Kidney (tissue), 14 donors: Measurements from ENCODE around the gene HDGFL1. TPM values are rescaled to one million over a fixed set of nuclear protein-coding genes. Genes with fewer than 3 reads are reported as not detected.

Experiments used
- DNase-seq, 5 donors: peaks; one replicate each; pipeline ENCODE4 v3.0.0-alpha.2; 2013 to 2020
- FAIRE-seq: peaks from 2 replicates; lab custom pipeline; 2012; peaks lifted over from hg19 to GRCh38; lab: Jason Lieb, UNC
- H3K27ac ChIP-seq, 2 donors: one replicate each; pipeline ENCODE4 v1.7.0; 2013; ENCODE audit warnings: low read depth in 2 of 2, low read length in 2 of 2, inconsistent platforms in 1 of 2
- H3K27me3 ChIP-seq: one replicate; pipeline ENCODE4 v1.7.1; 2013; ENCODE audit warnings: low read length, inconsistent platforms; ENCODE audit not compliant: control insufficient read depth, insufficient read depth
- H3K36me3 ChIP-seq, 3 donors: one replicate each; pipeline versions ENCODE4 v1.7.0 to v1.7.1; 2013; ENCODE audit warnings: low read length in 3 of 3, control low read depth in 1 of 3, inconsistent platforms in 1 of 3; ENCODE audit not compliant: insufficient read depth in 3 of 3, control insufficient read depth in 2 of 3
- H3K4me1 ChIP-seq, 3 donors: one replicate each; pipeline versions ENCODE4 v1.7.0 to v1.7.1; 2013; ENCODE audit warnings: low read length in 3 of 3, inconsistent platforms in 1 of 3, low read depth in 1 of 3; ENCODE audit not compliant: control insufficient read depth in 2 of 3, insufficient read depth in 2 of 3
- H3K4me3 ChIP-seq, 3 donors: one replicate each; pipeline versions ENCODE4 v1.7.0 to v1.8.1; 2013; ENCODE audit warnings: low read length in 3 of 3, control low read depth in 1 of 3, inconsistent platforms in 1 of 3
- H3K9ac ChIP-seq, 3 donors: one replicate each; pipeline versions ENCODE4 v1.7.0 to v1.7.1; 2013; ENCODE audit warnings: low read length in 3 of 3, control low read depth in 1 of 3, inconsistent platforms in 1 of 3
- H3K9me3 ChIP-seq, 3 donors: one replicate each; pipeline versions ENCODE4 v1.7.0 to v1.7.1; 2013; ENCODE audit warnings: low read length in 3 of 3, control low read depth in 1 of 3, inconsistent platforms in 1 of 3; ENCODE audit not compliant: control insufficient read depth in 2 of 3, insufficient read depth in 1 of 3
- CTCF ChIP-seq: IDR thresholded peaks from 3 replicates; pipeline ENCODE4 v1.5.1; 2012; ENCODE audit warnings: mild to moderate bottlenecking, moderate library complexity, borderline replicate concordance; ENCODE audit not compliant: insufficient read depth; ENCODE audit errors: extremely low read depth
- intact Hi-C: fragments of 100-400 bp; cut with DNase I; formaldehyde crosslinking; loops from one replicate; pipeline ENCODE4 v1.11.1; 2022
- polyA plus RNA-seq: library from polyadenylated mRNA; stranded (reverse); fragments of 350-450 nt; fragmentation: Illumina TruSeq; extraction: RNeasy Lipid Tissue Mini Kit (QIAGEN cat#74804); gene quantifications from one replicate; pipeline ENCODE4 v1.2.3, GENCODE V29; 2014; ENCODE audit warnings: low read depth, low replicate concordance; ENCODE audit not compliant: insufficient read depth
- total RNA-seq: library from RNA; stranded (reverse); fragmentation: NEBNext Ultra II Directional; extraction: Animal tissue kit (Norgen Biotek cat#: 25700); gene quantifications from one replicate; pipeline ENCODE4 v1.2.1, GENCODE V29; 2021
- donor health status: control.
- donor health status: control.
- donor health status: control.
- donor health status: control.
- donor health status: control.
- donor health status: DM: yes; HTN: yes; CAD: no.
- donor health status: Normal renal cell carcinoma (clear cell type).

The HDGFL1 gene
- total and polyA plus RNA-seq, 2 donors from 2014 or later: not detected

DNA sequence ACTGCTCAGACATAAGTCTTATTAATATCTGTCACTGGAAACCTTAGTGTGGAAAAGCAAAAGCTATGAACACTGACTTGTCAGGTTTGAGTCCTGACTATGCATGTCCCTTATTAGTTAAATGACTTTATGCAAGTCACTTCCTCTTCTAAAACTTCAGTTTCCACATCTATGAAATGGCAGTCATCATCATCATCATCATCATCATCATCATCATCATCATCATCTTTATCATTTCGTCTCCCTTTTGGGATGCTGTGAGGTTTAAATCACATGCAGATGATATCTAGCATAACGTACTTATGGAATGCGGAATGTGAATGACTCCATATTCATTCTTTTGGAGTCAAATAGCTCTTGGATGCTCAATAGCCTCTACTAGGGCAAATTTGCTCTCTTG is 24.5 kb downstream of the HDGFL1 start:
- no peak overlapping the region for H3K4me3 ChIP-seq
- no peaks in the 10 kb centered on the region for H3K36me3 ChIP-seq
- H3K9ac ChIP-seq: no peak overlapping the region
- H3K27me3 ChIP-seq: no peaks in the 10 kb centered on the region
- TF ChIP-seq CTCF: no peak
- FAIRE-seq (no peak), DNase-seq (no peak)
- no peak overlapping the region for H3K27ac ChIP-seq
- intact Hi-C loops: no loop called here
- no peaks in the 10 kb centered on the region for H3K4me1 ChIP-seq
- no peaks in the 10 kb centered on the region for H3K9me3 ChIP-seq

GRCh38 chr6:22596011-22596410 is 26.6 kb downstream of the HDGFL1 start:
- no peak for TF ChIP-seq CTCF

DNA sequence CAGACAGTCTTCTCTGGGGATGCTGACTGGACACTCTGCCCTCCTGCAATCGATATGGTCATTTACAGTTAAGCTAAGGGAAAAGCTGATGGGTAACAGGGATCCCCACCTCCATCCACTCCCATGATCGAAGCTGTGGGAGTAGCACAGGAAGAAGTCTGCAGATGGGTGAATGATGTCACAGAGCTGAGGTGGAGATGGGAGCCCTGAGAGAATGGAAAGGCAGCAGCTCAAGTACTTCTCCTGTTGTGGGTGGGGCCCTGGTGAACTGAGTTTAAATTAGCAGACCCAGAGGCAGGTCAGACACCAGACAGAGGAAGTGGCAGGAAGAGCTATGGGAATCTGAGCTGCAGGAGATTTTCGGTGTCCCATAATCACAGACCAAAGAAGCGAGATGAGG is 29.0 kb downstream of the HDGFL1 start:
- intact Hi-C loops: no loop called here
- TF ChIP-seq CTCF: no peak
- no peaks in the 10 kb centered on the region for H3K36me3 ChIP-seq
- H3K27ac ChIP-seq: no peak overlapping the region
- H3K9ac ChIP-seq: no peak overlapping the region
- H3K27me3 ChIP-seq: no peaks in the 10 kb centered on the region
- H3K4me1 ChIP-seq: no peaks in the 10 kb centered on the region
- H3K4me3 ChIP-seq: no peak overlapping the region
- no peak for FAIRE-seq
- no peaks in the 10 kb centered on the region for H3K9me3 ChIP-seq
- DNase-seq: peak in 4 of 5 donors; percentile 11 to 39 (median 34)

More at GRCh38 chr6:22596011-22596410, 26.6 kb downstream of the HDGFL1 start:
- Histone ChIP-seq H3K9ac (no peak overlapping the region), H3K4me1 (no peaks in the 10 kb centered on the region), H3K36me3 (no peaks in the 10 kb centered on the region), H3K27me3 (no peaks in the 10 kb centered on the region), H3K27ac (no peak overlapping the region), H3K4me3 (no peak overlapping the region), H3K9me3 (no peaks in the 10 kb centered on the region)
- intact Hi-C loops: no loop called here
- FAIRE-seq (no peak), DNase-seq (no peak)

GRCh38 chr6:22600059-22600458 is 30.7 kb downstream of the HDGFL1 start:
- DNase-seq (no peak), FAIRE-seq (no peak)
- Histone ChIP-seq H3K4me3 (no peak overlapping the region), H3K9me3 (no peaks in the 10 kb centered on the region), H3K4me1 (no peaks in the 10 kb centered on the region), H3K27ac (no peak overlapping the region), H3K27me3 (no peaks in the 10 kb centered on the region), H3K9ac (no peak overlapping the region), H3K36me3 (no peaks in the 10 kb centered on the region)
- intact Hi-C loops: no loop called here
- TF ChIP-seq CTCF: no peak
